Measurements from ENCODE around the gene CAMTA1.

Gene CAMTA1

DNA sequence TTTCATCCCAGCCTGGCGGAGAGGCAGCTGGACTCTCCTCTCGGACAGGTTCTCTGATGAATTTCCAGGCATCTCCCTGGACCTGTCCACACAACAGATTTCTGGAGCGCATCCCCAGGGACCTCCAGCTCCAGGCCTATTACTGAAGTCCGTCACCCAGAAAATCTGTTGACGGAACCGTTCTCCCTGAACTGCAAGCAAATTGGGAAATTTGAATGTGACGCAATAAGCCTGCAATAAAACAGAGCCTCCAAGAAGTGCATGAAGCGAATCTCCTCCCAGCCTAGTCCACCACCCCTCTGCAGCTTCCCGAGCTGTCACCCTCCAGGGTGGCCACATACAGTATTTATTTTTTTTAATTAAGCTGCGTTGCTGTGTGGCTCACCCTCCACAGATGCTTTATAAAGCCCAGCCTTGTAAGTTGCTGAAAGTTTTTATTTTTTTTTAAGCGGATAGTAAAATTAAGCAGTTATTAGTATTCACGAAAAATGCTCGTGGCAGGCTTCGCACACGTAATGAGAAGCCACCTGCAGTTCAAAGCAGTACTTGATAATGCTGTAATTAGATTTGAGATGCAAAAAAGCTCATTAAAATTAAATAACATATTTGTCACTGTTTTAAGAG is 173.3 kb downstream of the CAMTA1 start:
- no peak for DNase-seq (ENCODE audit: low read depth)

DNA sequence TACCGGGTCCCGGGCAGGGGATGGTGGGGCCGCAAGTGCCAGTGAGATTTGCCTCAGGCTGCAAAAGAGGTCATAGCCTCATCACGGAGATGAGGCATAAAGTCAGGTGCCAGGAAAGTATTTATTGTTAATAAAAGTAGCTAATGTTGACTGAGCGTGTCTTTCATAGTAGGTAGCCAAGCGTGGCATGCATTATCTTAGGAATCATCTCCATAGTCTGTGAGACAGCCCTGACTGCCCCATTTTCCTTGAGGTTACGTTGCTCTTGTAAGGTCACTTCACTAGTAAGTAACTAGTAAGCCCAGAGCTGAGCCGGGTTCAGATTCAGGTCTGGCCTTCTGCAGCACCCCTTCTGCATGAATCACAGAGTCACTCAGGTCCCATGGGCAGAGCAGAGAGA is 174.2 kb downstream of the CAMTA1 start:
- DNase-seq (ENCODE audit: low read depth) = no peak

DNA sequence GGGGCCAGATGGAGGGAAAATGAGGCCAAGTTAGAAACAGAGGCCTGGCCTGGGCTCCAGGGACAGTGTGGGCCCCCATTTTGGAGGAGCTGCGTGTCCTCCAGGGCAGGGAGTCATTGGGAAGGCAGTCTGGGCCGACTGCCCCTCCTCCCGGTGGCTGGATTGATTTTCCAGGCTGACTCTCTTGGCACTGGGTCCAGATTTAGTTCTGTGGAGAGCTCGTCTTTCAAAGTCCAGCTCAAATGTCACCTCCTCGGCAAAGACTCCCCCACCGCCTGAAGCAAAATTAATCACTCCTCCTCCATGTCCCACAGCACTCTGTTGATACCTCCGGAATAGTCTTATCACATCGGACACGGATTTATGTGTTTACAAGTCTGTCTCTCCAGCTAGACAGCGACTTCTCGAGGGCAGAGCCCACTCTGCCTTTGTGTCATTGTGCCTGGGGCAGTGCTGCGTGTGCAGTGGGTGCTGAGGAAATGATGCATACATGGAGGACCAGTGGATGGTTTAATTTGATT is 175.1 kb downstream of the CAMTA1 start:
- DNase-seq (ENCODE audit: low read depth) = peak; percentile 53

DNA sequence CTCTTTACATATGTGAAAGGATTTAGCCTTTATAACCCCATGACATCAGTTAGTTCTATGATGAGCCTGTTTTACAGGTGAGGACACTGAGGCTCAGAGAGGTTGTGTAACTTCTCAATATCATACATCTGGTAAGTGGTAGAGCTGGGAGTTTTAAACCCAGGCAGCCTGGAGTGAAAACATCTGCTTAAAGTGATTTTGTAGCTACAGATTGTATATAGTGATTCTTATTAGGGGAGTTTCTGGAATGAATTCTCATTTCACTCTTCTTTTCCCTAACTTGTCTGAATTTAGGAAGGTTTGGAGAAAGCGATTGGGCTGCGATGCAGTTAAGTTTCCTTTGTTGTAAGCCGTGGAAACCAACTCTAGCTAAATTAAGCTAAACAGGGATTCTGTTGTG is 175.6 kb downstream of the CAMTA1 start:
- no peak for DNase-seq (ENCODE audit: low read depth)

DNA sequence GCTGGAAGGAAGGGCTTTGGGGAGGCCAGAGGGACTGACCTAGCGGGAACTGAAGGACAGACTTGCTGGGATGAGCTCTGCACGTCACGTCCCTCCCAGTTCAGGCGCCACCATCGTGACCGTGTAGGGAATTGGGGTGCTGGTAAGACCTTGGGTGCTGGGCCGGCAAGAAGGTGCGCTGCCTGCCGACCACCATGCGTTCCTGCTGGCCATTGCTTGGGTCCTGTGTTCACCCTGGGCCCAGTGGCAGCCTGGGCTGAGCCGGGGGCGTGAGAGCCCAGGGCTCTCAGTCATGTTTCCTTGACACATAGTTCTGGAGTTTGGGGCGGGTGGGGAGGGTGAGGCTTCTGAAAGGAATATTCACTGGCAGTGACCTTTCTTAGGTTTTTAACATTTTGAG is 176.0 kb downstream of the CAMTA1 start:
- DNase-seq (ENCODE audit: low read depth) = no peak

DNA sequence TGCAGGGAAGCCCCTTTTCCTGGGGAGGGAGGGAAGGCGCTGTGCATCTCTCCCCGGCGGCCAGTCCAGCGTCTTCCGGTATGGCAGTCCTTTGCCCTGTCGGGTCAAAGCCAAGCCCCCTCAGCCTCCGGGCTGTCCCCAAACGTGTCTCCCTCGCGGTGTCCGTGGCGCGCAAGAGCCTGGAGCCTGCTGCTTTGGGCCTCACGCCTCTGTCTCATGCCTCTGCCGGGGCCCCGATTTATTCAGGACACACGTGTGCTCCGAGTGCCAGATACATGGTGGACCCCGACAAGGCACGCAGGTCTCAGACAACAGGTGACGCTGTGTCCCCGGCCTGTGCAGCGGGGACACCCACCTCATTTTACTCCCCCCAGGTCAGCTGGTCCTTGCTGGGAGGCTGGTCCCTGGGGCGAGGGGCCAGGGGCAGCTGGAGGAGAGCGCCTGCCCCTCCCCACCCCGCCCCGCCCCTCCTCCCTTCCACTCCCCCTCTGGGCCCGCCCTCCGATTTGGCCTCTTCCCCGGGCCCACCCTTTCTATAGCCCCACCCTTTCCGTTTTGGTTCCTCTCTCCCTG is 176.7 kb downstream of the CAMTA1 start:
- DNase-seq (ENCODE audit: low read depth) = no peak

DNA sequence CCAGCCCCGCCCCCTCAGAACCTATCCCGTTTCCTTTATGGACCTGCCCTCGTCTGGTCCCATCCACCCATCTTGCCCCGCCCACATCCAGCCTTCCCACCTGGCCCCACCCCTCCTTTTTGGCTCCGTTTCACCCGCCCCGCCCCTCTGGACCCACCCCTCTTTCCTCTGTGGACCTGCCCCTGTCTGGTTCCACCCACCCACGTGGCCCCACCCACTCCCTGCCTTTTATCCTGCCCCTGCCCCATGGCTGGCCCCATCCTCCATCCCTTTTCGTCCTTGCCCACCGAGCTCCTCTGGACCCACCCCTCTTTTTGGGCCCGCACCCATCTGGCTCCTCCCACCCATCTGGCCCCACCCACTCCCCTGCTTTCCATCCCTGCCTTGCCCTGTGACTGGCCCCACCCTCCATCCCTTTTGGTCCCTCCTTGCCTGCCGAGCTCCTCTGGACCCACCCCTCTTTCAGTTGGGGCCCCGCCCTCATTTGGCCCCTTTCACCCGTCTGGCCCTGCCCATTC is 177.3 kb downstream of the CAMTA1 start:
- no peak for DNase-seq (ENCODE audit: low read depth)

DNA sequence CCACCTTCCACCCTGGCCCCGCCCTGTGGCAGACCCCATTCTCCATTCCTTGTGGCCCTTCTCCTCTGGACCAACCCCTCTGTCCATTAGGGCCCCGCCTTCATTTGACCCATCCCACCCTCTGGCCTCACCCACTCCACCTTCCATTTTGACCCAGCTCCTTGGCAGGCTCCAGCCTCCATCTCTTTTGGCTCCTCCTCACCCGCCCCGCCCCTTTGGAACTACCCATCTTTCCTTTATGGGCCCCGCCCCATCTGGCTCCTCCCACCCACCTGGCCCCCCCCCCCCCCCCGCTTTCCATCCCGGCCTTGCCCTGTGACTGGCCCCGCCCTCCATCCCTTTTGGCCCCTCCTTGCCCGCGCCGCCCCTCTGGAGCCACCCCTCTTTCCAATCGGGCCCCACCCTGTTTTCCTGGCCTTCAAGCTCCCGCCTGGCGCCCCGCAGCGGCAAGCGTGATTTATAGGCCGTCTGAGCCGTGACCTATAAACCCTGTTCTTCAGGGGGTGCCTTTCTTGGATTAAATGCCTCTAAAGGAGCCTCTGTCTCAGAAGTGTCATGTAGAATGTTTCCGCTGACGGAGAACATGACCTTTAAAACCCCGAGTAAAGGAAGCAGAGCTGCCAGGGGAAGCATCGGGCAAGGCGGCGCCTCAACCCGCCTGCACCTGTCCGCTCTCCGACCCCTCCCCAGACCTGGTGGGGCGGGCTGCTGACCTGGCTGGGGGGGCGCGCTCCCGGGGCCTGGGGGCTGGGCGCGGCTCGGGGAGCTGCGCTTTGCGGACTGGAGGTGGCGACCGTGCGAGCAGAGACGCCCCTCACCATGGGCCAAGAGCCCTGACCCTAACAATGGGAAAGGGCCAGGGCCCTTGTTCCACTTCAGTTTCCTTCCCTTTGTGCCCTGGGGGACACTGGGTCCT is 178.0 kb downstream of the CAMTA1 start:
- no peak for DNase-seq (ENCODE audit: low read depth)

DNA sequence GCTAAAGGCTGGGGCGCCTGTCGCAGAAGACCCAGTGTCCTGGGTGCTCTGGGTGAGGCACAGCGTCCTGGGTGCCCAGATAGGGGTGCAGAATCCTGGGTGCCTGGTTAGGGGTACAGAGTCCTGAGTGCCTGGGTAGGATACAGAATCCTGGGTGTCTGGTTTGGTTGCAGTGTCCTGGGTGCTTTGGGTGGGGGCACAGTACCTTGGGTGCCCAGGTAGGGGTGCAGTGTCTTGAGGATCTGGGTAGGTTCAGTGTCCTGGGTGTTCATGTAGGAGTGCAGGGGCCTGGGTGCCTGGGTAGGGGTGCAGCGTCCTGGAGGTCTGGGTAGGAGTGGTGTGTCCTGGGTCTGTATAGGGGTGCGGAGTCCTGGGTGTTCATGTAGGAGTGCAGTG is 178.7 kb downstream of the CAMTA1 start:
- DNase-seq (ENCODE audit: low read depth) = no peak

DNA sequence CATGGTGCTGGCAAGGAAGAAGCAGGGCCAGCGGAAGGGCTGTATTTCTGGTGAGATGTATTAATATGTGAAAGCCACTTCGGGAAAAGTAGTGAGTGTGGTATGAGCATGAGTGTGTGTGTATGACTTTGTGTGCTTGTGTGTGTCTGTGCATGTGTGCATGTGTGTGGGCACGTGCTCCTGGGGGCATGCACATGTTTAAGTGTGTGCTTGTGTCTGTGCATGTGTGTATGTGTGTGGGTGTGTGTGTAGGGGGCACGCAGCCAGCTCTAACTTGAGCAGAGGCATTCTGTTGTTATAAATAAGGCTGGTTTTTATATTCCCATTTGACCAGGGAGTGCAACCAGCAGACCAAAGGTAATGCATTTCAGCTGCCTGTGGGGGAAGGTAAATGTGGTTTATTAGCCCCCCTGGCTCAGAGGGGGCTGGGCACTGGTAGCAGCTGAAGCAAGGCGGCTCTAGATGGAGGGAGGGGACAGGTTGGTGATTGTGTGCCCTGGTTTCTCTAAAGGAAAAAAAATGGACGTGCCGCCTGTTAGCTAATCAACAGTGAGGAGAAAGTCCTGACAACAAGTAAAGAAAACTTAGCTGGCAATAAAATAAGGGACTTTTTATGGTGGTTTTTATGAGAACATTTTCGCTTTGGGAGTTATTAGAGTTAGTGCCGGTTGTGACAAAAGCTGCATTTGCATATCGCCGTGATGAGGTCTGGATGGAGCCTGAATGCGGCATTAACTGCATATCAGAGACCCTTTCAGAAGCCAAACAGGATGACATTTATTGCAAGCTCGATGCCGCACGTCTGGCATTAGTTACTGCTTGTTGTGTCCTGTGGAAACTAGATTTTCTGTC is 180.1 kb downstream of the CAMTA1 start:
- no peak for DNase-seq (ENCODE audit: low read depth)

DNA sequence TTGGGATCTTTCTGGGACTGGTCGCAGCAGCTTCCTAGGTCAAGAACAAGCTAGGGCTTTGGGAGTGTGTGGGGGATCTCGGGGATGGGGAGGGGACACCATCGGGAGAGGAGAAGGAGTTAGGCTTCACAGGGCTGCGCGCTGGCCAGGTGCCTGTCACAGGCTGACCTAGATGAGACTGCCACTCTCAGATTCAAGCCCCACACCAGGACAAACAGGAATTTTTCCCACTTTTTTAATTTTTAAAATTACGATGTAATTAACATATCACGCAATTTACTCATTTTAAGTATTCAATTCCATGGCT is 180.6 kb downstream of the CAMTA1 start:
- DNase-seq (ENCODE audit: low read depth) = no peak

DNA sequence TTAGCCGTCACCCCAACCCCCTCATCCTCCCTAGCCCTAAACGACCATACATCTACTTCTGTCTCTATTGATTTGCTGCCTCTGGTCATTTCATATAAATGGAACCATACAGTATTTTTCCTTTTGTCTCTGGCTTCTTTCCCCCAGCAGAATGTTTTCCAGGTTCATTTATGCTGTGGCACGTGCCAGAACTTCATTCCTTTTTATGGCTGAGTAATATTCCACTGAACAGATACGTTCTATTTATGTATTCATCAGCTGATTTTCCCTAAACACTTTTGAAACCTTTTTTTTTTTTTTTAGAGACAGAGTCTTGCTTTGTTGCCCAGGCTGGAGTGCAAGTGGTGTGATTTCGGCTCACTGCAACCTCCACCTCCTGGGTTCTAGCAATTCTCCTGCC is 181.1 kb downstream of the CAMTA1 start:
- DNase-seq (ENCODE audit: low read depth) = no peak

DNA sequence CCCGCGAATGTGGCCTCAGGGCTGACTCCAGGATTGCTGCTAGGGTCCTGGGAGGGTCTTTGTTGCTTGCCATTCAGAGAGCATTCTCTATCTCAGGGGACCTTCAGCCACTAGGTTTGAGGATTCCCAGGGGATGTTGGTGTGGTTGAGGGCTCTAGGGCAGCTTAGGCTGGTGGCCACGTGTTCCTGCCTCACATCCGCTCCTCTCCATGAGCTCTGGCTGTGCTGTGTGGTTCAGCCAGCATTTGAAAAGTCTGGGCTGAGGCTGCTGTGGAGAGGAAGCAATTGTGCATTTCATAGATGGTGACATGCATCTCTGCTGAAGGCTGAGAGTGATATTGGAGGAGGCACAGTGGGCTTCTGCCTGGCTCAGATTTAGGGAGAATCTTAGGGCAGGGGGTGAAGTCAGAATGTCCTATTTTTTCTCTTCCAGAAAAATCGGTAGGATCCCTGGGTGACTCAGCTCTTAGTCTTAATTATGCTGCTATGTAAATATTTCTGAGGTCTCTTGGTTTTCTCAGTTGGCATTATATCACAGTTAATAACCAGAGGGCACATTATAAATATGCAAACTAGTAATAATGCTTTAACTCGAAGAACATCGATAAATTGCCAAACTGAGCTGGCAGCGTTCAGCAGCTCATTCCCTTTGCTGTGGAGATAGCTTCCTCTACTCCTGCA is 182.3 kb downstream of the CAMTA1 start:
- DNase-seq (ENCODE audit: low read depth) = no peak

DNA sequence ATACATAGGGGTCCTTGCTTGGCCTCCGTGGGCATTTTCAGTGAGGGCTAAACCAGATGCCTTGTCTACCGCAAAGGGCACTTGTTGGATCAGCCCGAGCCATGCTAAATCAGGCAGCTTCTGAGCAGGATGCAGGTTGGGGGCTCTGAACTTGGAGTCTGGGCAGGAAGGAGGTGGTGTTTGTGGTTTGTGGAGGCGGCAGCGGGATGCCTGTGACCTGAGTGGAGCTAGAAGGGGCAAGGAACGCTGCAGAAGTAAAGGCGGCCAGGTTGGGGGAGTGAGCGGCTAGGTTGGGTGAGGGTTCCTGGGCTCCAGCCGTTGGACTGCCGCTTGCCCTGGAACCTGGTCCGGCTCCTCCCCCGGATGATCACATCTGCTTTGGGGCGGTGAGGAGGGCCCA is 183.9 kb downstream of the CAMTA1 start:
- DNase-seq (ENCODE audit: low read depth) = no peak

DNA sequence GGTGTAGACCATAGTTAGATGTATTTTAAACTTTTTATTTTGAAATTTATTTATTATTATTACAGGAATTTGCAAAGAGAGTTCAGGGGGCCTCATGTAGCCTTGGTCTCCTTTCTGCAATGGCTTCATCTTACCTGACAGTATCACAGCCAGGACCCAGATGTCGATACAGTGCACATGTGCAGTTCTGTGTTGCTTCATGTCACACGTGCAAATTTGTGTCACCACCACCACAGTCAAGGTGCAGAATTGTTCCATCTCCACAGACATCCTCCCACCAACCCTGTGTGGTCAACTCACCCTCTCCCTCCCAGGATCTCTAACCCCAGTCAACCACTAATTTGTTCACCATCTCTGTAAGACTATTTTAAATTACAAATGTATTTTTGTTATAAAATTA is 184.5 kb downstream of the CAMTA1 start:
- no peak for DNase-seq (ENCODE audit: low read depth)

DNA sequence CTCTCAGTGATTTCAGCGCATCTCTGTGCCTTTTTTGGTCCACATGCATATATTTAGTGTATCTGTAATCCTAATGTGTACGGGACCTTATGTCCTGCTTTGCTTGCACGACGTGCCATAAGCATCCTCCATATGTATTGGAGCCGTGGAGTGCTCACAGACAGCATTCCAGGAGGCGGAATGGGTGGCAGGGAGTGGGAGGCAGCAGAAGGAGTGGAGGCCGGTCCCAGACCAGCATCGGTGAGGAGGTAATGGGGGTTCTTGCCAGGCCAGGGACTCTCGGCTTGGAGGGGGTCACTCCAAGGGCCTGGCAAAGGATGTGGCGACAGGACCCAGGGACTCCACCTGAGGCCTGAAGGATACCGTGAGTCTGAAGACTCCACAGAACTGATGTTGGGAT is 185.0 kb downstream of the CAMTA1 start:
- no peak for DNase-seq (ENCODE audit: low read depth)

DNA sequence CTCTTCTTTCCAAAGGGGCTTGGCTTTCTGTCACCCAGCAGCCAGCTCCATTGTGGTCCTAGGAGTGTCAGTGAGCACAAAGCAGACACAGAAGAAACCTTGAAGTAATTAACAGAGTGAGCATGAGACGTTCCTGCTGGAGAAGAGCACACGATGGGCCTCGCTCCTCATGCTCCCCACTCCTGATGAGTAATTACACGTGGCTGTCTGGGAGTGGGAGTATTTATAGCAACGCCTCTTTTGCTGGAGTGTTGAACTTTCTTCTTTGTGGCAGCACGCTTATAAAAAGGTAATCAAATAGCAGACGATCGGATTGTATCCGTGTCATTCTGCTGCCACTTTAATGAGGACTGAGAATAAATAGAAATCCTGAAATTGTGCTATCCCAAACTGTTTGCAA is 185.8 kb downstream of the CAMTA1 start:
- DNase-seq (ENCODE audit: low read depth) = no peak

DNA sequence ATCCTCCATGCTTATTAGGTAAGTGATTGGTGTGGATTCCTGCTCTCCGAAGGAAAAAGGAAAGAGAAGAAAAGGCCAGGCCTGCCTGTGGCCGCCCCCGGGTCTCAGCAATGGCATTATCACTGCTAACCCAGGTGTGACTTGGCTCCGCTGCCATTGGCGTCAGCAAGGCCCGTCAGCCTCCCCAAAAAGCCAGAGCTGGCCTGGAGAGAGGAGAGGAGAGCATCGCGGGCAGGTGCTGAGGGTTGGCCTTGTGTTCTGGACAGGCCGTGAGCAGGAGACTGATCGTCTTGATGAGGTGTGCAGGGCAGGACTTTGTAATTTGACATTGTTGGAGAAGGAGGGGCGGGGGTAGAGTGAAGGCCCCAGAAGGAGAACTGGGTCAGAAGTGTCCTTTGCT is 186.4 kb downstream of the CAMTA1 start:
- no peak for DNase-seq (ENCODE audit: low read depth)

DNA sequence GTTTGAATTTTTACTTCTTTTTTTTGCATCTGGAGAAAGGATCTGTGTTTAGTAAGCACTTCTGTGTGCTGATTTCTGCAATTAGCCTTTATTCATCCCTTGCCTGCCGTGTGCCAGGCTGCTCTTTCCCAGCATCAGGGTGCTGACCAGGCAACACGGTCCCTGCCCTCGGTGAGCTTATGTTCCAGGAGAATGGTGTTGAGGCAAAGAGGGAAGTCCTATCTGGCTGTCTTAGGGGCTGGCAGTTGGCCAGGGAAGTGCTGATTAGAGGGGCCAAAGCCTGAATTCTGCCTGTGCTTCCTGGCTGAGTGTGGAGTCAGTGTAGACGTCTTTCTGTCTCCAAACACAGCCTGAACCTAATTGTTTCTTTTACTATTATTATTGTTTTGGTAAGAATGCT is 187.1 kb downstream of the CAMTA1 start:
- no peak for DNase-seq (ENCODE audit: low read depth)

DNA sequence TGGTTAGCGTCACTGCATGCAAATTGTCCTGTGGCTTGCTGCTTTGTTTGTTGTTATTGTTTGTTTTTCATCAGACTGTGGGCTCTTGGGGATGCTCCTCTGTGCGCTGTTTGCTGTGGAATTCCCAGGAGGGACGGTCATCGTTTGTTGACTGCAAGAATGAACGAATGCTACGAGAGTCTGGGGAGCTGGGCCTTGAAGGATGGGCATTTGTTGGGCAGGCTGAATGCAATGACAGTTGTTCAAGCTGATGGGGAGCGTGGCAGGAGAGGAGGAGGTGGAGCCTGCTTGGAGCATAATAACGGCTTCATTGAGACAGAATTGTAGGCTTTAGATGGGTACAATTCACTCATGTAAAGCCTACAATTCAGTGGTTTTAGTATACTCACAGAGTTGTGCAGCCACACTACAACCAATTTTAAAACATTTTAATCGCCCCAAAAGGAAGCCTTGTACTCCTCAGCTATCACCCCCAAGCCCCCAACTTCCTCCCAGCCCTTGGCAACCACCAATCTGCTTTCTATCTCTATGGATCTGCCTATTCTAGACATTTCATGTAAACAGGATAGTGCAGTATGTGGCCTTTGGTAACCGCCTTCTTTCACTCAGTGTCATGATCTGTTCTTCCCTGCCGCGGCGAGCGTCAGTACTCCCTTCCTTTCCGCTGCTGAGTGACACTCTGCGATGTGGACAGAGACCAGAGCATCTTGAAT is 190.2 kb downstream of the CAMTA1 start:
- no peak for DNase-seq (ENCODE audit: low read depth)

DNA sequence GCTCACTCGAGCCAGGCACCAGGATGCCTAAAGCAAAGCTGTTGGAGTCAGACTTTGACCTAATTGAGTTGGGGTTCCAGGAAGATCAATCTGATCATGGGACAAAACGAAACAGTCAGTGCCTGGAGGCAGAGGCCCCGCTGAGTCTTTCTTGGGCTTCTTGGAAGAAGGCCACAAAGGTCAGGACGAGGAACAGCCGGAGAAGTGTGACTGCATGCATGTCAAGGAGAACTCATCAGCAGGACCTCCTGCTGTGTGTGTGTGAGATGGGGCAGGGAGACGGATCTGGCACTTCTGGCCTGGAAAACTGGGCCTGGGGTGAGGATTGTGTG is 190.8 kb downstream of the CAMTA1 start:
- no peak for DNase-seq (ENCODE audit: low read depth)
